C4-2B (cell line): ENCODE measurements around the gene PMM1.

ENCODE experiments used
- H3K27ac ChIP-seq: fragments of 450-650 bp; 2 replicates; pipeline ENCODE4 v1.5.1; 2017
- ZFX ChIP-seq: fragments of 450-650 bp; IDR thresholded peaks from 2 replicates; pipeline ENCODE4 v1.6.1; 2017
- TF ChIP-seq, protein P1 (sequence below): fragments of 450-650 bp; conservative IDR thresholded peaks from 2 replicates; pipeline ENCODE4 v1.5.1; 2017; ENCODE audit warnings: mild to moderate bottlenecking

PMM1 gene

DNA sequence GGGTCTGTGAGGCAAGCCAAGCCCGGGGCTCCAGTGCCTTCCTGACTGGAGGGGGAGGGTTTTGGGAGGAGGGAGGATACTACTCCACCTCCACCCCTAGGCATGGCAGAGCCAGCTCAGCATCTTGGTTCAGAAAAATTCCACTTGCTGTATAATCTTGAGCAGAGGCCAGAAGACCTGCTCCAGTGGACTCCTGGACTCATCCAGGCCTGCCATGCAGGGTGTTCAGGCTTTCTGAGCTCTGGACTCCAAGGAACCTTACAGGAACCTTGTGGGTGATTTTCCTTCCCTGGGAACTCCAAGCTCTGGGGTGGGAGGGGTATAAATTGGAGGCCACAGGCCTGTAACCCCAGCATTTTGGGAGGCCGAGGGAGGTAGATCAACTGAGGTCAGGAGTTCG, 19.4 kb downstream of the PMM1 start:
- TF ChIP-seq, protein P1, sequence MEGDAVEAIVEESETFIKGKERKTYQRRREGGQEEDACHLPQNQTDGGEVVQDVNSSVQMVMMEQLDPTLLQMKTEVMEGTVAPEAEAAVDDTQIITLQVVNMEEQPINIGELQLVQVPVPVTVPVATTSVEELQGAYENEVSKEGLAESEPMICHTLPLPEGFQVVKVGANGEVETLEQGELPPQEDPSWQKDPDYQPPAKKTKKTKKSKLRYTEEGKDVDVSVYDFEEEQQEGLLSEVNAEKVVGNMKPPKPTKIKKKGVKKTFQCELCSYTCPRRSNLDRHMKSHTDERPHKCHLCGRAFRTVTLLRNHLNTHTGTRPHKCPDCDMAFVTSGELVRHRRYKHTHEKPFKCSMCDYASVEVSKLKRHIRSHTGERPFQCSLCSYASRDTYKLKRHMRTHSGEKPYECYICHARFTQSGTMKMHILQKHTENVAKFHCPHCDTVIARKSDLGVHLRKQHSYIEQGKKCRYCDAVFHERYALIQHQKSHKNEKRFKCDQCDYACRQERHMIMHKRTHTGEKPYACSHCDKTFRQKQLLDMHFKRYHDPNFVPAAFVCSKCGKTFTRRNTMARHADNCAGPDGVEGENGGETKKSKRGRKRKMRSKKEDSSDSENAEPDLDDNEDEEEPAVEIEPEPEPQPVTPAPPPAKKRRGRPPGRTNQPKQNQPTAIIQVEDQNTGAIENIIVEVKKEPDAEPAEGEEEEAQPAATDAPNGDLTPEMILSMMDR: no peak
- no peak for TF ChIP-seq ZFX
- H3K27ac ChIP-seq: no peak overlapping the region

DNA sequence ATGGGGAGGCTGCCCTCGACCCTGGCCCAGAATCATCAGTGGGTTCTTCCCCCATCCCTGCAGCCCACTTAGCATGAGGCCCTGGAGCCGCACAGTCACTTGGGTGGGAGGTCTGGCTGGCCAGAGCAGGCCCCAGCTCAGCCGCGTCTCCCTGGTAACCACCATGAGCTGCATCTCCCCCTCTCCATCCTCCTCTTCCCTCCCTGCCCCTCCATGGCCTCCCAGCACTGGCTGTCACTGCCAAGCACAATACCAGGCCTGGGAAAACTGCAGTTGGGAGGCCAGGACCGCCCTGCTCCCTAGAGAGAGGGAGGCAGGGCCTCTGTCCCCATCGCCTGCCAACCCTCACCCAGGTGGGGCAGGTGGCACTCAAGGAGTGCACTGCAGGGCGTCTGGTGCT, 20.8 kb downstream of the PMM1 start:
- H3K27ac ChIP-seq: no peak overlapping the region
- TF ChIP-seq, protein P1: no peak
- TF ChIP-seq ZFX: no peak

DNA sequence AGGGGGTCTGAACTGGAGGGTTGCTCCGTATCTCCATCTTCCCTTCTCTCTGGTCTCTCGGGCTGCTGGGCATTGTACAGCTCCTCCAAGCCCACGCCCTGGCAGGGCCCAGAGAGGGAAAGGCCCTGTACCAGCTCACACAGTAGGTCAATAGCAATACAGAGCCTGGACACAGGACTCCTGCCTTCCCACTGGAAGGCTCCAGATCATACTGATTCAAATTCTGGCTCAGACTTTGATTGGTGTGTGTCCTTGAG, 22.2 kb downstream of the PMM1 start:
- TF ChIP-seq, protein P1: no peak
- TF ChIP-seq ZFX: no peak
- no peak overlapping the region for H3K27ac ChIP-seq

DNA sequence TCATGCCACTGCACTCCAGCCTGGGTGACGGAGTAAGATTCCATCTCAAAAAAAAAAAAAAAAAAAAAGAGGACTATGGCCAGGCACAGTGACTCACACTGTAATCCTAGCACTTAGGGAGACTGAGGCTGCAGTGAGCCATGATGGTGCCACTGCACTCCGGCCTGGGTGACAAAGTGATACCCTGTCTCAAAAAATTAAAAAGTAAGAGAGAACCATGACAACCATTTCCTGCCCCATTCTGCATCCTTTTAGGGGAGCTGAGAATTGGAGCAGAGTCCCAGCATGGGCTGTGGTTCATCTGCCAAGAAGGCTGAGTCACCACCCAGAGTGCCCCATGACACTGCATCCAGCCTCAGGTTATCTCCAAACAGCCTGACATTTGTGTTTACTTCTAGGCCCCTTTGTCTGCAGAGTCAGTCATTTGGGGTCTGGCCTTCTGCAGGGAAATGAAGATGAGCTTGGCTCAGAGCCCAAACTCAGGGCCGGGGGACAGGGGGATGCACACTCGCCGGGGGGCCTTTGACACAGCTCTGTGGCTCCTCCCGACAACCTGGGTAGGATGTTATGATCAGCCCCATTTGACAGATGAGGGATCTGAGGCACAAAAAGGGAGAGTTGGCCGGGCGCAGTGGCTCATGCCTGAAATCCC, 24.1 kb downstream of the PMM1 start:
- H3K27ac ChIP-seq: no peak overlapping the region
- TF ChIP-seq, protein P1: no peak
- no peak for TF ChIP-seq ZFX

DNA sequence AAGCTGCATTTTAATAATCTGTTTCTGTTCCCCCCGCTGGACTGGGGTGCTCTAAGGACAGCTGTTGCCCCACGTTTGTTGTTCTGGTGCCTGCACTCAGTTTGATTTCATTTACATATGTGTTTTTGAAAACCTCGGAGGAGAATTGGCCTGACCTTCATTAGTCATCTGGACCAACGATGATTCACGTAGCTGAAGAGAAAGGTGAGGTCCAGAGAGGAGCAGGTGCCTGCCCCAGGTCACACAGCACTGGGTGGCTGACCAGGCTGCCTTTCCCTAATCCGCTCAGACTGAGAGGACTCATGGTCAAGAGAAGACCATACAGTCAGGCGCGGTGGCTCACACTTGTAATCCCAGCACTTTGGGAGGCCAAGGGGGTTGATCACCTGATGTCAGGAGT, 25.1 kb downstream of the PMM1 start:
- H3K27ac ChIP-seq: no peak overlapping the region
- no peak for TF ChIP-seq ZFX
- TF ChIP-seq, protein P1: no peak

DNA sequence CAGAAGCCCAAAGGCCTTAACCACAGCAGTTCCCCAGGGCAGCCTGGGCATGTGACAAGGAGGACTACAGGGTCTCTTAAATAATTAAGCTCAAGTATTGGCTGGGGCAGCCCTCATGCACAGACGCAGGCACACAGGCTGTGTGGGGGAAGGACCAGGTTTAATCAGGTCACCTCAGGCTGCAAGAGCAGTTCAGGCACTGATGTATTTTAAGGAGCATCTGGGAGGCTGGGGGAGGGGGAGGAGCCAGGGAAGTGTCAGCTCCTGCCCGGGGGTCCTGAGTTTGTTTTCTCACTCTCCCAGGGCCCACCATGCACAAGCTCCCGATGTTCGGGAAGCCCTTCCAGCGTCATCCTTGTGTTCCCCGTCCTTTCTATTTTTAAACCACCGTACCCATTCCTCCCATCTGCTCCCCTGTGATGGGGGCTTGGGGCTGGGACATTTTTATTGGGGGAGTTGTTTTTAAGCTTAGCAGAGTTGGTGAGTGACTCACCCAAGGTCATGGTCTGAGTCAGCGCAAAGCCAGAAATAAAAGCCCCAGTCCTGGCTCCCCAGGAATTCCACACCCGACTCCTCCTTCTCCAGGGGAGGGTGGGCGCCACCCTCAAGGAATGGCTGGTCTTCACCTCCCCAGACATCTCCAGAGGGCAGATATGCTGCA, 26.5 kb downstream of the PMM1 start:
- TF ChIP-seq, protein P1: no peak
- no peak for TF ChIP-seq ZFX
- H3K27ac ChIP-seq: no peak overlapping the region

DNA sequence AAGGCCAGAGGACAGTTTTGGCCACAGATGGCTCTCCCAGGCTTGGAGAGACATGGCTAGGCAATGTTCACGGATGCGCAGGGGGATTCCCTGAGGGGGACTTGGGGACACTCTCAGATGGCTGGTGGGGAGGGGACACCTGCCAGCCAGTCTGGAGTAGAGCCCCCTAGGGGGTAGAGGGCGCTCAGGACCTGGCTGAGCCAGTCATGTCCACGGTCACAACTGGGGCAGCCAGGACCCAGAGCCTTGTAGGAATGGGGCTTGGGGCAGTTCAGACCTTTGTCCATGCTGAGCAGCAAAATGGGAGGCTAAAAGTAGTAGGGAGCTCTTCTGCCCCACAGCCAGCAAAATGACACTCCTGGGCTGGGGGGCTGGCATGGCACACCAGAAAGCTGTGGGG, 27.2 kb downstream of the PMM1 start:
- TF ChIP-seq ZFX: no peak
- TF ChIP-seq, protein P1: no peak
- H3K27ac ChIP-seq: no peak overlapping the region
